Type B pancreatic cell (in vitro differentiated cells): ENCODE measurements around the gene ATAD5. TPM values are rescaled to one million over a fixed set of nuclear protein-coding genes. Genes with fewer than 3 reads are reported as not detected.
A peak's percentile ranks its signal among the peaks of the same experiment; 100 is the strongest.

ENCODE experiments used
- DNase-seq: peaks from one replicate; pipeline ENCODE4 v3.0.0; 2021; ENCODE audit warnings: mixed read lengths; ENCODE audit not compliant: unreplicated experiment; ENCODE audit errors: extremely low spot score
- H3K27ac Mint-ChIP-seq: 2 replicates; pipeline ENCODE4 v1.8.0; 2021; ENCODE audit warnings: mild to moderate bottlenecking, mixed read lengths
- H3K27me3 Mint-ChIP-seq: 2 replicates; pipeline ENCODE4 v1.8.0; 2021; ENCODE audit warnings: mixed read lengths
- H3K36me3 Mint-ChIP-seq: 2 replicates; pipeline ENCODE4 v1.8.0; 2021; ENCODE audit warnings: mixed read lengths
- H3K4me1 Mint-ChIP-seq: one replicate; pipeline ENCODE4 v1.8.0; 2021; ENCODE audit warnings: mixed read lengths; ENCODE audit not compliant: unreplicated experiment
- H3K4me3 Mint-ChIP-seq: 2 replicates; pipeline ENCODE4 v1.8.0; 2021; ENCODE audit warnings: mild to moderate bottlenecking, mixed read lengths
- H3K9me3 Mint-ChIP-seq: 2 replicates; pipeline ENCODE4 v1.8.0; 2021; ENCODE audit warnings: mixed read lengths
- CTCF ChIP-seq: fragments of 200-600 bp; sonication (generic); conservative IDR thresholded peaks from 2 replicates; pipeline ENCODE4 v1.5.0; 2021; ENCODE audit warnings: antibody characterized with exemption, mild to moderate bottlenecking
- total RNA-seq: library from RNA; stranded (reverse); gene quantifications from 2 replicates; pipeline ENCODE4 v1.2.1, GENCODE V29; 2021; ENCODE audit warnings: low replicate concordance

The ATAD5 gene
- total RNA-seq, 1 donor from 2014 or later, result 14.3 TPM

- Mint-ChIP-seq H3K4me1 (peaks cover 9% of the 10 kb centered on the region), H3K9me3 (no peaks in the 10 kb centered on the region), H3K27ac (peak within 1 kb of the TSS; percentile 74), H3K27me3 (no peaks in the 10 kb centered on the region), H3K36me3 (no peaks in the 10 kb centered on the region), H3K4me3 (peak within 1 kb of the TSS; percentile 96)
- peak; percentile 94 for DNase-seq
- TF ChIP-seq CTCF, result peak; percentile 71
Measured at GRCh38 chr17:30824356-30825145, 7.2 kb upstream of the ATAD5 start, which contains the start of gene CRLF3. CRLF3 (minus strand) TSS chr17:30824692; CDS start chr17:30824651, 41 bp downstream.

DNA sequence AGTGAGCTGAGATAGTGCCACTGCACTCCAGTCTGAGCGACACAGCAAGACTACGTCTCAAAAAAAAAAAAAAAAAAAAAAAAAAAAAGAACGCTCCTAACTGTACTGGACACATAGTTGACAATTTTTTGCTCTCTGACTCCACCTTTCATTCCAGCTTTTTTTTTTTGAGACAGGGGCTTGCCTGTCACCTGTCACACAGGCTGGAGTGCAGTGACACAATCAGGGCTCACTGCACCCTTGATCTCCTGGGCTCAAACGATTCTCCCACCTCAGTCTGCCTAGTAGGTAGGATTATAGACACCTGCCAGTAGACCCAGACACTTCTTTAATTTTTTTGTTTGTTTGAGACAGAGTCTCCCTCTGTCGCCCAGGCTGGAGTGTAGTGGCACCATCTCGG is 4.7 kb upstream of the ATAD5 start:
- Mint-ChIP-seq H3K27ac (no peak overlapping the region), H3K9me3 (no peaks in the 10 kb centered on the region), H3K36me3 (no peaks in the 10 kb centered on the region), H3K4me1 (peaks cover 17% of the 10 kb centered on the region), H3K27me3 (no peaks in the 10 kb centered on the region), H3K4me3 (peak overlapping the region; percentile 62)
- TF ChIP-seq CTCF, result no peak
- no peak for DNase-seq

GRCh38 chr17:30829022-30829421 is 2.7 kb upstream of the ATAD5 start:
- no peak for DNase-seq
- TF ChIP-seq CTCF, result no peak
- Mint-ChIP-seq H3K27ac (no peak overlapping the region), H3K4me1 (peaks cover 26% of the 10 kb centered on the region), H3K4me3 (peak overlapping the region; percentile 67), H3K9me3 (no peaks in the 10 kb centered on the region), H3K36me3 (no peaks in the 10 kb centered on the region), H3K27me3 (no peaks in the 10 kb centered on the region)

GRCh38 chr17:30831257-30831656 is 509 bp upstream of the ATAD5 start:
- Mint-ChIP-seq H3K27ac (peak overlapping the region; percentile 95), H3K36me3 (peaks cover 4% of the 10 kb centered on the region), H3K27me3 (no peaks in the 10 kb centered on the region), H3K4me3 (peak overlapping the region; percentile 99), H3K4me1 (peaks cover 26% of the 10 kb centered on the region), H3K9me3 (no peaks in the 10 kb centered on the region)
- DNase-seq, result no peak
- TF ChIP-seq CTCF, result no peak

GRCh38 chr17:30832438-30833124 is 815 bp downstream of the ATAD5 start:
- TF ChIP-seq CTCF, result no peak
- Mint-ChIP-seq H3K27me3 (no peaks in the 10 kb centered on the region), H3K27ac (peak overlapping the region; percentile 95), H3K36me3 (peaks cover 4% of the 10 kb centered on the region), H3K4me1 (peaks cover 26% of the 10 kb centered on the region), H3K9me3 (no peaks in the 10 kb centered on the region), H3K4me3 (peak overlapping the region; percentile 99)
- DNase-seq, result no peak
